Iris pigment epithelial cell (primary cell): ENCODE results near the gene KLF13.
A peak's percentile ranks its signal among the peaks of the same experiment; 100 is the strongest.

ENCODE experiments used
- DNase-seq: peaks from one replicate; pipeline ENCODE4 v3.0.0-alpha.2; 2011; ENCODE audit warnings: low read depth

Gene KLF13

DNA sequence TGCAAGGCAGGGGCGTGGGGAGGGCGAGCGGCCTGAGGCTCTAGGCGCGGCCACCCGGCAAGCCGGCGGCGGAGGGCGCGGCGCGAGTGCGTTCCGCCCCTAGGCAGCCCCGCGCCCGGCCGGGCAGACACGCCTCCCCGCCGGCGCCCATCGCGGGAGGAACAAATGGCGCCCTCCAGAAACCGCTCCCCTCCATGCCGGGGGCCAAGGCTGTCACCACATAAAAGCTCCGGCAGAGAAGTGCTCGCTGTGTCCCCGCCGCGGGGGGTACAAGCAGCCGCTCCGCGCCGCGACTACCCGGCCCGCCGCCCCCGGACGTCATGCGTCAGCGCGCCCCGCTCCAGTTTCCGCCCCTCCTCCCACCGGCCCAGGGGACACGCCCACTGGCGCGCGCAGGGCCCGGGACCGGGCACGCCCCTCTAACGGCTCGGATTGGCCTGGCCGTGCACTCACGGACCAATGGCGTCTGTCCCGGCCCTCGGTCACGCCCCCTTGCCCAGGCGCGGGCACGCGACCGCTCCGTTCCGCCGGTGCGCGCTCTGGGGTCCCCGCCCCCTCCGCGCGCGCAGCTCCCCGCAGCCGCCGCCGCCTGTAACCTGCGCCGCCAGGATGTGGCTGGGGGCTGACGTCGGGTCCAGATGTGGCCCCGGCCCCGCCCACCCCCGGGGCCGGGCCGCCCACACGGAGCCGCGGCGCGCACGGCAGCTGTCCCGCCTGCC lies at the start of gene KLF13:
KLF13 (plus strand) TSS at position 680 of the 719 bp plus-strand sequence. CDS start 378 bp downstream, outside the sequence.
- DNase-seq, result peak; percentile 98

- no peak for DNase-seq
Observed at GRCh38 chr15:31277335-31278060, 49.1 kb upstream of the KLF13 start.

DNA sequence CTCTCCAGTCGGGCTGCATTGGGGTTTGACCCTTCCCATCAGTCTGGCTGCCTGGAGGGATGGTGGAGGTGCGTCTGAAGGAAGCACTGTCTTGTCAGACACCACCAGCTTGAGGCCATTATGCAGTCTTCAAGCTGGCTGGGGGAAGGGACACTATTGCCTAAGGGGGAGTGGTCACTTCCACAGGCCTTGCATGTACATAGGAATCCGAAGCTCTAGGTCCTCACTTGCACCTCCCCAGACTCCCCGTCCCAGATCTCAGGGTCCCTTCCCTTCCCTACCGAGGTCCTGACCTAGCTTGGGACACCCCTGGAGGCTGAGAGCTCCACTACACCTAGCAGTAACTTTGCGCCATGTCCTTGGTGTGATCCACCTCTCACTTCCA lies 48.6 kb upstream of the KLF13 start:
- no peak for DNase-seq

DNA sequence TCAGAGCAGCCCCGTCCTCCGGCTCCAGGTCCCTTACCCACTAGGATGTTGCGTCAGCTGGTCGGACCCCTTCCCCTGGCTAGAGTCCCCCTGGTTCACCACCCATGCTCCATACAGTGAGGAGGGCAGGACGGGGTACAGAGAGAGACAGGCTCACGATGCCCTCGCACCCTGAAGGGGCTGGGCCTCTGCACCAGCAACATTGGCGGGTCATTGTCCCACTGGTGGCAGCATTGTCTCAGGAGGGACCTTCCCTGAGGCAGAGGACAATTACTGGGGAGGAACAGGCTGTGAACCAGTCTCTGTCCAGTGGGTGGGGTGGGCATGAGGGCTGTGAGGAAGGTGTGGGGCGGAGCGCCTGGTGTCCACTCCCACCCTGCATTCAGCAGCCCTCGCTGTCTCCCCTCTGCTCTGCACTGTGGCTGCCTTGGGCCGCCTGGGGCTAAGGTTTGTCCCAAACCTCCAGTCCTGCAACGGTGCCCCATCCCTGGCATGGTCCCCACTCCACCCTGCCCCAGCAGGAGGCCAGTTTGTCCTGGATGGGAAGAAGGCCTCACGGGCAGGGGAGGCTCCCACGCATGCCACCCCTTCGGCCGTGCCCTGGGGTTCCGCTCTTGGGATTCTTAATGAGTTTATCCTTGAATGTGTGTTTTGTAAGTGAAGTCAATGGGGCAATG lies 48.0 kb upstream of the KLF13 start:
- no peak for DNase-seq

DNA sequence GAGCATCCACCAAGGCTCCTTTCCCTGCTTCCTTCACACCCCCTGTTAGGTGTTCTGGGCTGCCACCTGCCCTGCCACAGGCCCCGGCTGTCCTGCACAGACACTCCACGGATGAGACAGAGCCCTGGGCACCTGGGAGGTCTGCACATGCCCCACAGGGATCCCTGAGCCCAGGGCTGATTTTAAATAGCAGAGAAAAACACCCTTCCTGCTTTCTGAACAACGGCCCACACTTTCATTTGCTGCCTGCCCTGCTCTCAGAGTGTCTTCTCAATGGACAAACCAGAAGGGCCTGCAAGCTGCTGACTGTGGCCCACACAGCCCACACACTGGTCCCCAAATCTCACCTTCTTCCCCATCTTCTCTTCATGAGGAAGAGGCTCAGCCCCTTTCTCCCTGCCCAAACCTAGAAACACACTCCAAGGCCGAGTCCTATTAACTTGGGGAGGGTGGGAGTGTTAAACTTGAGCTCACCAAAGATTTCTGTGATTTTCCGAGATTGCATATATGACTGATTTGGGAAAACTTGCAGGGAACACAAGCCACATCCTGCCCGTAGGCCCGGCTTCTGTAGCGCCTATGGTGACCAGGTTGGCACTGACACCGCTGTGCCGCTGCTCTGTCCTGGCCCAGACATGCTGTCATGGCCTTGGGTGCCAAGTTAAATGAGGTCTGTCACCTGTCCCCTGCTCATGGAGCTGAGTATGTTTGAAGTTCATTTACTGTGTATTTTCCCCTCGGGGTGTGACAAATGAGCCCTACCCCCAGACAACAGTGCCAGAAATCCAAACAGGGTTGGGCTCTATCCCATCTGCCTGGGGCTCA lies 47.2 kb upstream of the KLF13 start:
- no peak for DNase-seq

DNA sequence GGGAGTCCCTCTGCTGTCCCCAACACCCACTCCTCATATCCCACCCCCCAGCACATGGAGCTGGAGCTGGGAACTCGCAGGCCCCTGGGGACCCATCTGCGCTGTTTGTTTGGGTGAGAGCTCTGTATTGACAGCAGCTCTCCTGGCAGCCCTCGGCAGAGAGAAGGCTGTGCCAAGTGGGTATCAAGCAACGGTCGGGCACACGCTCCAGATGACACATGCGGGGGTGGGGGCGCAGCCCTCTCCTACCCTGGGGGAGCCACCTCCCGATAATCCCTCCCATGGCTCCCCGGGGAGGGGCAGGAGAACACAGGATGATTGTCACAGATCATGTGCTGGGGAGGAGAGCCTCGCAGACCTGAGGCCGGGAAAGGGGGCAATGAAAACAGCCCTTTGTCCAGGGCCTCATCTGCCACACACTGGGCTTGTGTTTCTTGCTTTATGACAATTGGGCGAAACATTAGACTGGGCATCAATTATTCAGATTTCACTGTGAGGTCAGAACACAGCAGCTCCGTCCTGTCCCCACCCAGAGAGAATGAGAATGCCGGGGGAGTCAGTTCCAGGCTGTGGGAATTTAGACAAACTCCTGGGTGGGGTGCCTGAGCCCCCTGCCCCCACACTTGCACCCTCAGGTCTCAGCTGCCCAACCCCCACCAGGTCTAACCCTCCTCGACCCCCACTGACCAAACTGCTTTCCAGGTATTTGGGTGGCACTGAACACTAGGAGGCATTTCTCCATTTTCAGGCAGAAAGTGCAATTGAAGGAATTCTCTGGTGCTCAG lies 46.4 kb upstream of the KLF13 start:
- DNase-seq, result no peak

DNA sequence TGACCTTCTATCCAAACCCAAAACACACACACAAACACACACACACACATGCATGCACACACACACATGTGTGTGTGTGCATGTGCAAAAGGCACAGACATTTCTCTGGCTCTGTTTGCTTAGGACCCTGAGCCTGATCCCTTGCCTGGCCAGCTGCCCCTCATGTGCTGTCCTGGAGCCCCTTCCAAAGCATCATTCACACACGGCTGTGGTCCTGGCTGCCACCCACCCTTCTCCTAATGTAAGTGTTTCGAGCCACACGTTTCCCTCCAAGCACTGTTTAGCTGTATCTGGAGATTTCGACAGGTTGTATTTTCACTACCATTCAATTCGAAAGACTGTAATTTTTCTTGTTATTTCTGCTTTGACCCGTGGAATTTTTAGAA lies 45.8 kb upstream of the KLF13 start:
- no peak for DNase-seq

- no peak for DNase-seq
Observed at GRCh38 chr15:31283043-31283442, 43.6 kb upstream of the KLF13 start.

DNA sequence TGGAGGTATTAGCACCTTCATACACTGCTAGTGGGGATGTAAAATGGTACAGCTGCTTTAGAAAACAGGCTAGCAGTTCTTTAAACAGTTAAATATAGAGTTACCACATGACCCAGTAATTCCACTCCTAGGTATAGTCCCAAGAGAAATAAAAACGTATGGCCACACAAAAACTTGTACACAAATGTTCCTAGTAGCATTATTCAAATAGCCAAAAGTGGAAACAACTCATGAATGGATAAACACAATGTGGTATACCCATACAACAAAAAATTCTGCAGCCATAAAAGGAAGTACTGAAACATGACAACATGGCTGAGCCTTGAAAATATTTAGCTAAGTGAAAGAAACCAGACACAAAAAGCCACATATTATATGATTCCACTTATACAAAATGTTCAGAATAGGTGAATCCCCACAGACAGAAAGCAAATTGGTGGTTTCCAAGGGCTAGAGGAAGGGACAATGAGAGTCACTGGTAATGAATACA lies 40.8 kb upstream of the KLF13 start:
- no peak for DNase-seq

DNA sequence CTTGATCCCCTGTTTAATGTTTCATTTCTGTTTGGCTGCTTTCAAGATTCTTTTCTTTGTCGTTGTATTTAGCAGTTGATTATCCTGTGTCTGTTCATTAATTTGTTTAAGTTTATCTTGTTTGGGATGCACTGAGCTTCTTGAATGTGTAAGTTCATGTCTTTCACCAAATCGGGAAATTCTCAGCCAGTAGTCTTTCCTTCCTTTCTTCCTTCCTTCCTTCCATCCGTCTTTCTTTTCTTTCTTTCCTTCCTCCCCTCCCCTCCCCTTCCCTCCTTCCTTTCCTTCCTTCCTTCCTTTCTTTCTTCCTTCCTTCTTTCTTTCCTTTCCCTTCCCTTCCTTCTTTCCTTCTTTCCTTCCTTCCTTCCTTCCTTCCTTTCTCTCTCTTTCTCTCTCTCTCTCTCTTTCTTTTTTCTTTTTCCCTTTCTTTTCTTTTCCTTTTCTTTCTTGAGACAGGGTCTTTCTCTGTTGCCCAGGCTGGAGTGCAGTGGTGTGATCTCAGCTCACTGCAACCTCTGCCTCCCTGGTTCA lies 35.5 kb upstream of the KLF13 start:
- DNase-seq, result no peak

DNA sequence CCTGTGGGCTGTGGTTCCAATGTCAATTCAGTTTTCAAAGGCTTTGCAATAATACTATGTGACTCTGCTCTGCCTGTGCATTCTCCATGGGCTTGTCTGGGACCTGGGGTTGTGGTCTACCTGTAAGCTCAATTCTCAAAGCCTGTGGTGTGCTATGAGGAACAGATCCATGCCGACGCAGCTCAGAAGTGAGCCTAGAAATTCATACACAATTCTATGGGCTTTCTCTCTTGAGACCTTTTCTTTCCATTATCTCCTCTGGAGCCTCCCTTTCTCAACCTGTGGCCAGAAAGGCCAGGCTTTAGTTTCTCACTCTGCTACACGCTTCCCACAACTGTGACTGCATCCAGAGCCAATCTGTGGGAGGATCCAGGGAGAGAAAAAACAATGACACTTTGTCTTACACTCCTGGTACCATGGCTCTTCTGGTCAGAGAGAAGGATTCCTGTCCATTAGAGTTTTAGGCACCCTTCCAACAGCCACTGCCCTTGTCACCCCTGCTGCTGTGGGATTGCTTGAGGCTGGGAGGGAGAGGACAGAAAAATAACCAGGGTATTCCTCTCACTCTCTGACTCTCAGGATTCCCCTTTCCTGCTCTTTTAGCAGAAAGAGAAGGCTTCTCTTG lies 34.1 kb upstream of the KLF13 start:
- no peak for DNase-seq

DNA sequence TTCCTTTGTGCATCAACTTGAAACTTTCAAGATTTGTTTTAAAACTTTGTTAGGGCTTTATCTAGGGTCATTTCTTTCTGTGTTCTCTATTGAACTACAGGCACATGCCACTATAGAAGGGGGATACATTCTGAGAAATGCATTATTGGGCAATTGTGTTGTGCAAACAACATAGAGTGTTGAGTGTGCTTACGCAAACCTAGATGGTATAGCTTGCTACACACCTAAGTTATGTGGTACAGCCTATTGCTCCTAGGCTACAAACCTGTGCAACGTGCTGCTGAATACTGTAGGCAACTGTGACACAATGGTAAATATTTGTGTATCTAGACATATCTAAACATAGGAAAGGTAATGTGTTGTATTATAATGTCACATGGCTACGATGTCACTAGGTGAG lies 33.0 kb upstream of the KLF13 start:
- DNase-seq, result no peak

- no peak for DNase-seq
Observed at GRCh38 chr15:31294067-31294466, 32.6 kb upstream of the KLF13 start.

DNA sequence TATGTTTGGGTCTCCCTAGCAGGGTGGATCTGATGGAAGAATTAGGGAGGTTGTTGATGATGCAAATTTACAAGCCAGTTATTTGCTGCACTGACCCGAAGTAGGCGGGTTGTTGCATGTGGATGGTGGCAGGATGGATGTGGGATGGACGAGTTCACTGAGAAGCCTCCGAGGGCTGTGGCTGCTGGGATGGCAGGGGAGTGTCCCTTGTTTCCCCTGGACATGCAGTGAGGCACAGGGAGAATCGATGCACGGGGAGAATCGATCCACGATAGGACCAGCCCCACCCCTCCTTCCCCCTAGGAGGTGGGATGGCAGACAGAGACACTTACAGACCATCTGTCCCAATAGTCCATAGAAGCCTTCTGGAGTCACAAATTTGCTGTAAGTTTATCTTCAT lies 31.0 kb upstream of the KLF13 start:
- no peak for DNase-seq

GRCh38 chr15:31296219-31296645 lies 30.4 kb upstream of the KLF13 start:
- DNase-seq, result no peak

- DNase-seq, result peak; percentile 7
Observed at GRCh38 chr15:31296646-31297574, 29.7 kb upstream of the KLF13 start.

DNA sequence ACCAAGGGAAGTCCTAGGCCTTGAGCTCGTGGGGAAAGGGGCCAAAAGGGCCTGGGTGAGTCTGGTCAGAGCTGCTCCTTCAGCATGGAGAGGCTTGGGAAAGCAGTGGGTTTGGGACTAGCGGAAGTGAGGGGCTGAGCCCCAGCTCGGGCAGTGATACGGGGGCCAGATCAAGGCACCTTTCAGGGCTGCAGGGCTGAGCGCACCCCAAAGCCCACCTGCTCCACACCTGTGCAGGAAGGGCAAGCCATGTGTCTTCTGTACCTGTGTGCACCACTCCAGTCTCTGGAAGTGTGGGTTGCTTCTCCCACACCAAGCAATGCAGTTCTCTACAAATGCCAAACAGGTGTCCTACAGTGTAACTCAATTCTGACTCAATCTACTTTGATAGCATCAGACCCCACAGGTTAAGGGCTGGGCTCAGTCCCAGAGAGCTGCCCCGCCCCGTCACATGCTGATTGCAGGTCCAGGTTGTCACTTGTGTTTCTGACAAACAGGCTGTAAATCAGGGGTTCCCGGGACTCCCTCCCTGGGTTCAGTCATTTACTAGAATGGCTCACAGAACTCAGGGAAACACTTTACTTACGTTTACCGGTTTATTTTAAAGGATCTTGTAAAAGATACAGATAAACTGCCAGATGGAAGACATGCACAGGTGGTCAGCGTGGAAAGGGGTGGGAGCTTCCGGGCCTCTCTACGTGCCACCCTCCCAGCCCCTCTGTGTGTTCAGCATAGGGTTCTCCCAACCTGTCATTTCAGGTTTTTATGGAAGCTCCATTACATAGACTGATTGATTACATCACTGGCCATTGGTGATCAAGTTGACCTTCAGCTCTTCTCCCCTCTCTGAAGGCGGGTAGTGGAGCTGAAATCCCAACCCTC lies 28.8 kb upstream of the KLF13 start:
- no peak for DNase-seq

DNA sequence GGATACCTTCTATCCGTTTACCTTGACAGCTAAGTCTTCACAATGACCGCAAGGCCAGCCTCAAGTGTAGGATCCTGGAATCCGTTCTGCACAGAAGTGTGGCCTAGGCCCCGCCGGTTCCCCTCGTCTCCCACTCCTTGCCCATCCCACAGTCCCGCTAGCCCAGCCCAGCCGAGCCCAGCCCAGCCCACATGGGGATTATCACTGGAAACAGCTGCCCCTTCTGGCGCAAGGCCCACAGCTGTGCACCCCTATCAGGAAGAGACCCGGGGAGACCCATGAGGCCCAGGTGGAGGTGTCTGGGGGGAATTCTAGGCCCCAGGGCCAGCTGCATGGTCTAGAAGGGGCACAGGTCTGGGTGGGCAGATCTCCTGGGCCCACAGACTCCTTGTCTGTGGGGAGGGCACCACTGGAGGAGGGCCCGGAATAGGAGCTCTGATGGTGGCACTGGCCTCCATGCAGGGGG lies 27.9 kb upstream of the KLF13 start:
- DNase-seq, result no peak
